ENCODE measurements around the gene CEP76.

DNA sequence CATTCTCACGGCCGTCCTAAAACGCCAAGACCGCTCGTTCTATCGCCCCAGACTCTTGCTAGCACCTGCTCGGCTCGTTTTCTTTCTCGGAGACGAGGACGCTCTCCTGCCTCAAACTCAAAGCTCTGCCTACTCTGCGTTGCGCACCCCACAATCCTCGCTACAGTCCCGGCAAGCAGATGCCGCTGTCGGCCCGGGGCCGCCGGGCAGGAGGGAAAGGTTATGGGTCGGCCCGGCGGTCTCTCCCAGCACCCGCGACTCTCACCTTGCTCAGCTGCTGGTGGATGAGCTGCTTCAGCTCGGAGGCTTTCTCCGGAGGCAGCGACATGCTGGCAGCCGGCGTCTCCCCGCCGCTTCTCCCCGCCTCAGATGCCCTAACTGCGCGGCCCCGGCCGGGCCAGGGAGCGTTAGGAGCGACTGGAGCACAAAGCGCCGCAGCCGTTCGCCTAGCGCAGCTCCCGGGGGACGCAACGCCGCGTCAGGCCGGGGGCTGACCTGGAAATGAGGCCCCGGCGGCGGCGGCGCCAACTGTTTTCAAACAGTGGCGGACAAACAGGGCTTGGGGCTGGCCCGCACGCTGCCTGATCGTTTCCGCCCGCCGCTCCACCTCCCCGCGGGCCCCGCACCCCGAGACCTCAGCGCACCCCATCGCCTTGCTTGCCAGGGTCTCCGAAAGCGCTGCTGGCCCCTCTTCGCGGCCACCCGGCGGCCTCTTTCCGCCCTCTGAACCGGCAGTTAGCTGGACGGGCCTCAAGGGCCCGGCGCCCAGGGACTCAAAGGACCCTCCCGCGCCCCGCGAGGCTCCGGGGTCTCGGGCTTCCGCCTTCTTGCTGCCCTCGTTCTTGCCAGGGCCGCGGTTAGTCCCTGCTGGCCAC, at the start of gene CEP76, which contains the start of gene PSMG2:
- TF ChIP-seq, protein P1, sequence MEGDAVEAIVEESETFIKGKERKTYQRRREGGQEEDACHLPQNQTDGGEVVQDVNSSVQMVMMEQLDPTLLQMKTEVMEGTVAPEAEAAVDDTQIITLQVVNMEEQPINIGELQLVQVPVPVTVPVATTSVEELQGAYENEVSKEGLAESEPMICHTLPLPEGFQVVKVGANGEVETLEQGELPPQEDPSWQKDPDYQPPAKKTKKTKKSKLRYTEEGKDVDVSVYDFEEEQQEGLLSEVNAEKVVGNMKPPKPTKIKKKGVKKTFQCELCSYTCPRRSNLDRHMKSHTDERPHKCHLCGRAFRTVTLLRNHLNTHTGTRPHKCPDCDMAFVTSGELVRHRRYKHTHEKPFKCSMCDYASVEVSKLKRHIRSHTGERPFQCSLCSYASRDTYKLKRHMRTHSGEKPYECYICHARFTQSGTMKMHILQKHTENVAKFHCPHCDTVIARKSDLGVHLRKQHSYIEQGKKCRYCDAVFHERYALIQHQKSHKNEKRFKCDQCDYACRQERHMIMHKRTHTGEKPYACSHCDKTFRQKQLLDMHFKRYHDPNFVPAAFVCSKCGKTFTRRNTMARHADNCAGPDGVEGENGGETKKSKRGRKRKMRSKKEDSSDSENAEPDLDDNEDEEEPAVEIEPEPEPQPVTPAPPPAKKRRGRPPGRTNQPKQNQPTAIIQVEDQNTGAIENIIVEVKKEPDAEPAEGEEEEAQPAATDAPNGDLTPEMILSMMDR (IDR thresholded peaks at IDR 0.05; ENCODE audit: borderline replicate concordance, extremely low read depth, low read length, poor library complexity, severe bottlenecking), result no peak
- TF ChIP-seq EZH2 (IDR thresholded peaks at IDR 0.05; ENCODE audit: borderline replicate concordance, low read depth, low read length, severe bottlenecking), result no peak

All from DND-41 (cell line).